ENCODE data around the gene PSMB11. TPM values are rescaled to one million over a fixed set of nuclear protein-coding genes. Genes with fewer than 3 reads are reported as not detected.

The PSMB11 gene
- total RNA-seq, 1 experiment from 2014 or later, result not detected

DNA sequence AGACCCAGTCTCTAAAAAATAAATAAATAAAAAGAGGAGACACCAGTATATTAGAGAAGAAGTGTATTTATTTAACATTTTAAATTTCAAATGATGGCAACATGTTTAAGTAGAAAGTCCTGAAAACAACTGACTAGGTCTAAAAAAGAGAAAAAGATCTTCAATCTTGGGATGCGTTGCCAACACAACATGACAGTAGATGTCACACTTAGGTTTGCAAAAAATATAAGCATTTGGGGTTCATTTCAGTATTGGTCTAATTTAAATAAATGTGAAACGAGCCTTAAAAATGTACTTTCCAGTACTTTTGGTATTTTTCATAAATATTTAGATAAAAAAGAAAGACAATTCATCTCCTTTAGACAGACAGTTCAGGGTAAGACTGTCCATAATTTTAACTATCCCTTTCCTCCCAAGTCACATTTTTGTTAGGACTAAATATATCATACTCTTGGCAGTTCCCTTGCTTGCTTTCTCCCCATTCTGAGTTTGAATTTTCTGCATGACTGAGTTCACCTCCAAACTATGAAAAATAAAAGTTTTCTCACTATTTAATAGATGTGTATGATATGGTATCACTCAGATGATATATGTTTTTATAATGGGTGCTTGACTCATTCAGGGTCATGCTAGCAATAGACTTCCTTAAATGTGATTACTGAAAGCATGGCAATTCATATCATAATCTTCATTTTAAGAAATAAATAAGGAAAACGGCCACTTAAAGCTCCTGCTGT, 36.4 kb upstream of the PSMB11 start:
- POLR2A ChIA-PET (ENCODE audit: unreplicated experiment), result interaction anchor here (0.6 to 1.0 kb wide), 2 partner anchors 89 to 90 kb away, joined by 4 read pairs; partner anchors contain the start of genes ACIN1 and C14orf119
- CTCF ChIA-PET, result interaction anchor here (0.6 to 1.7 kb wide), 3 partner anchors 11 to 551 kb away, joined by 3 to 16 read pairs (median 6); no protein-coding TSS in a partner anchor

GRCh38 chr14:23006188-23006534, 35.9 kb upstream of the PSMB11 start:
- peak overlapping the region; percentile 89 for H3K4me2 ChIP-seq (ENCODE audit: low read length)
- H3K9ac ChIP-seq (ENCODE audit: low read length), result peak overlapping the region; percentile 86
- H3F3A ChIP-seq (ENCODE audit: low read length, unreplicated experiment), result peaks cover 7% of the 10 kb centered on the region
- no peaks in the 10 kb centered on the region for H3K9me2 ChIP-seq (replicated peaks; ENCODE audit: low read length)
- no peaks in the 10 kb centered on the region for H3K36me3 ChIP-seq (ENCODE audit: low read depth, low read length)
- H3K9me3 ChIP-seq (ENCODE audit: low read length), result no peaks in the 10 kb centered on the region
- peak overlapping the region; percentile 73 for H3K4me3 ChIP-seq (ENCODE audit: low read length)
- POLR2A ChIA-PET (ENCODE audit: unreplicated experiment), result interaction anchor here (0.5 to 1.3 kb wide), 6 partner anchors 11 to 475 kb away, joined by 3 to 8 read pairs (median 4); partner anchors contain the start of genes ACIN1, AJUBA and C14orf119
- intact Hi-C loops (cut with micrococcal nuclease), result no loop called here
- H3K27ac ChIP-seq (ENCODE audit: low read length), result peak overlapping the region; percentile 90
- no peak for DNase-seq
- H2AFZ ChIP-seq (ENCODE audit: low read length), result peak overlapping the region; percentile 89
- no peak for TF ChIP-seq EZH2phosphoT487 (IDR thresholded peaks at IDR 0.05; ENCODE audit: borderline replicate concordance, low read length)
- TF ChIP-seq CTCF (conservative IDR thresholded peaks at IDR 0.05; ENCODE audit: low read depth, low read length), result no peak
- TF ChIP-seq EZH2 (IDR thresholded peaks at IDR 0.05; ENCODE audit: low read length, unreplicated experiment), result no peak
- H3K4me1 ChIP-seq (ENCODE audit: insufficient read depth, low read length), result peaks cover 40% of the 10 kb centered on the region
- CTCF ChIA-PET, result interaction anchor here (0.6 to 1.7 kb wide), 5 partner anchors 12 to 551 kb away, joined by 3 to 16 read pairs (median 6); no protein-coding TSS in a partner anchor
- H3K27me3 ChIP-seq (ENCODE audit: low read length), result no peaks in the 10 kb centered on the region
- BruUV-seq (replicated peaks), result no TSS peak
- no peaks in the 10 kb centered on the region for H4K20me1 ChIP-seq (ENCODE audit: low read length)
- ATAC-seq, result peak; percentile 3
- peaks cover 4% of the 10 kb centered on the region; the same call in 1 of the 2 replicates for H3K79me2 ChIP-seq (ENCODE audit: low read length)

More for the DNA sequence above, 36.4 kb upstream of the PSMB11 start:
- Histone ChIP-seq H3K4me3 (ENCODE audit: low read length) (peak overlapping the region; percentile 73), H3K9me2 (replicated peaks; ENCODE audit: low read length) (no peaks in the 10 kb centered on the region), H3K27ac (ENCODE audit: low read length) (peak overlapping the region; percentile 90), H3K9me3 (ENCODE audit: low read length) (no peaks in the 10 kb centered on the region), H3K36me3 (ENCODE audit: low read depth, low read length) (no peaks in the 10 kb centered on the region), H3K79me2 (ENCODE audit: low read length) (peaks cover 4% of the 10 kb centered on the region; the same call in 1 of the 2 replicates), H3K9ac (ENCODE audit: low read length) (peak overlapping the region; percentile 86), H3K4me2 (ENCODE audit: low read length) (peak overlapping the region; percentile 89), H3K27me3 (ENCODE audit: low read length) (no peaks in the 10 kb centered on the region), H2AFZ (ENCODE audit: low read length) (peak overlapping the region; percentile 89; the same call in 1 of the 2 replicates), H3K4me1 (ENCODE audit: insufficient read depth, low read length) (peaks cover 40% of the 10 kb centered on the region), H3F3A (ENCODE audit: low read length, unreplicated experiment) (peaks cover 7% of the 10 kb centered on the region), H4K20me1 (ENCODE audit: low read length) (no peaks in the 10 kb centered on the region)
- TF ChIP-seq EZH2 (IDR thresholded peaks at IDR 0.05; ENCODE audit: low read length, unreplicated experiment) (no peak), CTCF (conservative IDR thresholded peaks at IDR 0.05; ENCODE audit: low read depth, low read length) (no peak), EZH2phosphoT487 (IDR thresholded peaks at IDR 0.05; ENCODE audit: borderline replicate concordance, low read length) (no peak)
- DNase-seq, result peak; percentile 16
- no peak for ATAC-seq
- intact Hi-C loops (cut with micrococcal nuclease), result no loop called here
- no TSS peak for BruUV-seq (replicated peaks)

Data from PC-3 (cell line).